OCI-LY7 (cell line): ENCODE results near the gene ACKR2. TPM values are rescaled to one million over a fixed set of nuclear protein-coding genes. Genes with fewer than 3 reads are reported as not detected.

ENCODE experiments used
- BruUV-seq: library from RNA; stranded (reverse); fragments of 400-500 nt; replicated peaks from 2 replicates; lab custom pipeline; 2021; lab: Mats Ljungman, UMichigan
- CTCF ChIA-PET: fragments of 300-600 bp; sonication (Branson Sonifier 250); formaldehyde crosslinking; loops from one replicate; lab custom pipeline; 2022; ENCODE audit warnings: antibody characterized with exemption; ENCODE audit not compliant: unreplicated experiment; lab: Charles Lee
- POLR2A ChIA-PET: fragments of 300-600 bp; sonication (Branson Sonifier 250); formaldehyde crosslinking; loops from one replicate; lab custom pipeline; 2022; ENCODE audit warnings: antibody characterized with exemption; lab: Charles Lee
- DNase-seq: peaks from one replicate; pipeline ENCODE4 v3.0.0-alpha.2; 2015; ENCODE audit warnings: low spot score
- H2AFZ ChIP-seq: fragments of 200-600 bp; sonication (generic), shearing (Covaris generic); 2 replicates; pipeline ENCODE4 v1.6.1; 2014; ENCODE audit warnings: mild to moderate bottlenecking, antibody characterized with exemption, low read length, moderate library complexity
- H3K27ac ChIP-seq: fragments of 200-600 bp; sonication (generic); 2 replicates; pipeline ENCODE4 v1.5.1; 2014; ENCODE audit warnings: mixed run types, low read depth, mild to moderate bottlenecking, moderate library complexity, low read length, inconsistent platforms; ENCODE audit not compliant: poor library complexity, severe bottlenecking
- H3K36me3 ChIP-seq: fragments of 200-600 bp; sonication (generic); 2 replicates; pipeline ENCODE4 v1.6.1; 2014; ENCODE audit warnings: mild to moderate bottlenecking, antibody characterized with exemption, low read length, moderate library complexity, mixed read lengths; ENCODE audit not compliant: insufficient read depth
- H3K4me1 ChIP-seq: fragments of 200-600 bp; sonication (generic); 2 replicates; pipeline ENCODE4 v1.5.1; 2014; ENCODE audit warnings: mild to moderate bottlenecking, low read length; ENCODE audit not compliant: insufficient read depth, poor library complexity, severe bottlenecking
- H3K4me2 ChIP-seq: fragments of 200-600 bp; sonication (generic); 2 replicates; pipeline ENCODE4 v1.6.1; 2014; ENCODE audit warnings: mild to moderate bottlenecking, low read length
- H3K4me3 ChIP-seq: fragments of 200-600 bp; sonication (generic); 2 replicates; pipeline ENCODE4 v1.5.1; 2014; ENCODE audit warnings: mild to moderate bottlenecking, low read depth, low read length; ENCODE audit not compliant: poor library complexity, severe bottlenecking
- H3K79me2 ChIP-seq: fragments of 200-600 bp; sonication (generic); 2 replicates; pipeline ENCODE4 v1.6.1; 2016; ENCODE audit warnings: low read depth, mild to moderate bottlenecking, low read length, moderate library complexity, mixed read lengths; ENCODE audit not compliant: insufficient read depth
- H3K9me2 ChIP-seq: fragments of 200-600 bp; sonication (generic); 2 replicates; pipeline ENCODE4 v1.6.1; 2016; ENCODE audit warnings: mild to moderate bottlenecking, low read length, mixed read lengths; ENCODE audit not compliant: insufficient read depth
- H3K9me3 ChIP-seq: fragments of 200-600 bp; sonication (generic); 2 replicates; pipeline ENCODE4 v1.6.1; 2014; ENCODE audit warnings: mild to moderate bottlenecking, mixed run types, low read length, mixed read lengths
- H4K20me1 ChIP-seq: fragments of 200-600 bp; sonication (generic); 2 replicates; pipeline ENCODE4 v1.6.1; 2014; ENCODE audit warnings: mild to moderate bottlenecking, antibody characterized with exemption, low read length, moderate library complexity, mixed read lengths; ENCODE audit not compliant: insufficient read depth
- CTCF ChIP-seq: fragments of 200-600 bp; sonication (generic); conservative IDR thresholded peaks from 2 replicates; pipeline ENCODE4 v1.5.1; 2014; ENCODE audit warnings: mild to moderate bottlenecking, antibody characterized with exemption, low read length, moderate library complexity, mixed read lengths
- EZH2phosphoT487 ChIP-seq: fragments of 200-600 bp; sonication (generic); IDR thresholded peaks from 2 replicates; pipeline ENCODE4 v1.6.1; 2018; ENCODE audit warnings: low read depth, borderline replicate concordance, mild to moderate bottlenecking, mixed run types, antibody characterized with exemption, low read length, moderate library complexity, mixed read lengths
- intact Hi-C: fragments of 100-400 bp; cut with micrococcal nuclease; formaldehyde crosslinking; loops from one replicate; pipeline ENCODE4 v1.10.0; 2022; ENCODE audit not compliant: unreplicated experiment
- total RNA-seq, 2 experiments: library from RNA; depleted of rRNA in 1 of 2; stranded (reverse); fragments of >200 nt in 1 of 2; shearing (Covaris generic) in 1 of 2; gene quantifications; 2 replicates each; pipeline ENCODE4 v1.2.3, GENCODE V29; 2014 to 2022

Gene ACKR2
- total RNA-seq, 2 experiments from 2014 or later, result 2.9 TPM; not detected in 1

- intact Hi-C loops, result no loop called here
- no peak for DNase-seq
- H2AFZ ChIP-seq, result no peak overlapping the region
- TF ChIP-seq CTCF (no peak), EZH2phosphoT487 (no peak)
- H3K79me2 ChIP-seq, result no peaks in the 10 kb centered on the region
- no peaks in the 10 kb centered on the region for H3K9me3 ChIP-seq
- H3K4me2 ChIP-seq, result no peak overlapping the region
- no peaks in the 10 kb centered on the region for H3K4me1 ChIP-seq
- H3K27ac ChIP-seq, result no peak overlapping the region
- no peaks in the 10 kb centered on the region for H3K36me3 ChIP-seq
- H3K4me3 ChIP-seq, result no peak overlapping the region
- no TSS peak for BruUV-seq
- H3K9me2 ChIP-seq, result no peaks in the 10 kb centered on the region
- CTCF ChIA-PET, result no interaction called here
- POLR2A ChIA-PET, result no interaction called here
- H4K20me1 ChIP-seq, result no peaks in the 10 kb centered on the region
Observed at GRCh38 chr3:42901073-42901415, 91.8 kb downstream of the ACKR2 start.

GRCh38 chr3:42902257-42902656, 93.0 kb downstream of the ACKR2 start:
- Histone ChIP-seq H3K79me2 (no peaks in the 10 kb centered on the region), H2AFZ (no peak overlapping the region), H3K4me3 (no peak overlapping the region), H3K36me3 (no peaks in the 10 kb centered on the region), H3K4me2 (no peak overlapping the region), H3K9me2 (no peaks in the 10 kb centered on the region), H3K9me3 (no peaks in the 10 kb centered on the region), H3K27ac (no peak overlapping the region), H3K4me1 (no peaks in the 10 kb centered on the region), H4K20me1 (no peaks in the 10 kb centered on the region)
- ChIA-PET CTCF (no interaction called here), POLR2A (no interaction called here)
- intact Hi-C loops, result no loop called here
- no peak for DNase-seq
- TF ChIP-seq EZH2phosphoT487 (no peak), CTCF (no peak)
- no TSS peak for BruUV-seq

GRCh38 chr3:42904076-42904475, 94.8 kb downstream of the ACKR2 start:
- no peak overlapping the region for H3K4me3 ChIP-seq
- H2AFZ ChIP-seq, result no peak overlapping the region
- no peaks in the 10 kb centered on the region for H3K36me3 ChIP-seq
- no peaks in the 10 kb centered on the region for H3K79me2 ChIP-seq
- no TSS peak for BruUV-seq
- H3K4me2 ChIP-seq, result no peak overlapping the region
- H3K4me1 ChIP-seq, result no peaks in the 10 kb centered on the region
- intact Hi-C loops, result no loop called here
- no peak for TF ChIP-seq CTCF
- TF ChIP-seq EZH2phosphoT487, result no peak
- CTCF ChIA-PET, result no interaction called here
- POLR2A ChIA-PET, result interaction anchor here (0.8 kb wide), 1 partner anchor 362 kb away, joined by 7 read pairs; no protein-coding TSS in a partner anchor
- no peaks in the 10 kb centered on the region for H4K20me1 ChIP-seq
- H3K9me3 ChIP-seq, result no peaks in the 10 kb centered on the region
- H3K9me2 ChIP-seq, result no peaks in the 10 kb centered on the region
- DNase-seq, result no peak
- H3K27ac ChIP-seq, result no peak overlapping the region
